ENCODE measurements around the gene PTGR3. TPM values are rescaled to one million over a fixed set of nuclear protein-coding genes. Genes with fewer than 3 reads are reported as not detected.
A peak's percentile ranks its signal among the peaks of the same experiment; 100 is the strongest.

PTGR3 gene
- total RNA-seq, 4 donors from 2014 or later = 24.9 to 46.8 (median 29.6) TPM

GRCh38 chr18:75170022-75170789, 38.7 kb downstream of the PTGR3 start:
- Histone ChIP-seq H3K4me1 (peaks cover 0 to 8% (median 0%) of the 10 kb centered on the region in 3 donors), H3K36me3 (no peaks in the 10 kb centered on the region), H3K4me3 (no peak overlapping the region), H3K27ac (peak overlapping the region in 2 of 4 donors; percentile 36 to 50), H3K9me3 (no peaks in the 10 kb centered on the region), H3K27me3 (no peaks in the 10 kb centered on the region)
- 94 to 95% methylated on average over 4 to 15 of the region's 34 CpGs for WGBS, 2 donors (ENCODE audit: low coverage in 1 of 2)
- TF ChIP-seq EP300 (IDR thresholded peaks at IDR 0.05) (no peak), CTCF (IDR thresholded peaks at IDR 0.05) (no peak), POLR2A (IDR thresholded peaks at IDR 0.05) (no peak), POLR2AphosphoS5 (IDR thresholded peaks at IDR 0.05) (no peak)
- ATAC-seq = no peak

- TF ChIP-seq EP300 (IDR thresholded peaks at IDR 0.05) (no peak), POLR2A (IDR thresholded peaks at IDR 0.05) (no peak), POLR2AphosphoS5 (IDR thresholded peaks at IDR 0.05) (no peak), CTCF (IDR thresholded peaks at IDR 0.05) (no peak)
- Histone ChIP-seq H3K27me3 (no peaks in the 10 kb centered on the region), H3K36me3 (no peaks in the 10 kb centered on the region), H3K4me3 (no peak overlapping the region), H3K27ac (peak overlapping the region in 1 of 4 donors; percentile 50), H3K4me1 (peaks cover 0 to 8% (median 0%) of the 10 kb centered on the region in 3 donors), H3K9me3 (no peaks in the 10 kb centered on the region)
- ATAC-seq = no peak
- WGBS, 2 donors (ENCODE audit: low coverage in 1 of 2) = 79 to 92% methylated on average over 5 to 9 of the region's 9 CpGs
These were observed 39.5 kb downstream of the PTGR3 start for GRCh38 chr18:75169411-75169810.

- H3K27me3 ChIP-seq = no peaks in the 10 kb centered on the region
- no peak for ATAC-seq
- TF ChIP-seq CTCF (IDR thresholded peaks at IDR 0.05) = no peak
- no peak for TF ChIP-seq POLR2AphosphoS5 (IDR thresholded peaks at IDR 0.05)
- TF ChIP-seq EP300 (IDR thresholded peaks at IDR 0.05) = no peak
- TF ChIP-seq POLR2A (IDR thresholded peaks at IDR 0.05) = no peak
- WGBS, 2 donors (ENCODE audit: low coverage in 1 of 2) = 41 to 58% methylated on average over 6 to 7 of the region's 7 CpGs
- H3K4me1 ChIP-seq = peaks cover 0 to 8% (median 0%) of the 10 kb centered on the region in 3 donors
- no peaks in the 10 kb centered on the region for H3K36me3 ChIP-seq
- H3K9me3 ChIP-seq = no peaks in the 10 kb centered on the region
- no peak overlapping the region for H3K4me3 ChIP-seq
- peak overlapping the region in 3 of 4 donors; percentile 77 to 82 (median 82) for H3K27ac ChIP-seq
These were observed 40.3 kb downstream of the PTGR3 start for GRCh38 chr18:75168619-75169018.

GRCh38 chr18:75167759-75168618, 41.0 kb downstream of the PTGR3 start:
- ATAC-seq = peak; percentile 54
- peak overlapping the region; percentile 11 to 82 (median 80) for H3K27ac ChIP-seq

More at GRCh38 chr18:75167759-75168618, 41.0 kb downstream of the PTGR3 start:
- no peaks in the 10 kb centered on the region for H3K36me3 ChIP-seq
- H3K9me3 ChIP-seq = no peaks in the 10 kb centered on the region
- peak overlapping the region; percentile 26 to 47 for H3K4me3 ChIP-seq
- TF ChIP-seq POLR2A (IDR thresholded peaks at IDR 0.05) = no peak
- no peak for TF ChIP-seq CTCF (IDR thresholded peaks at IDR 0.05)
- no peaks in the 10 kb centered on the region for H3K27me3 ChIP-seq
- H3K4me1 ChIP-seq = peaks cover 0 to 8% (median 0%) of the 10 kb centered on the region in 3 donors
- 31 to 58% methylated on average over 18 of the region's 33 CpGs for WGBS, 2 donors (ENCODE audit: low coverage in 1 of 2)

Measured in gastroesophageal sphincter (tissue), 4 donors.